Nucleus accumbens (tissue), 56 donors: ENCODE measurements around the gene TNPO3.
"Not testable (repeated sequence)": the region's sequence is repeated elsewhere in the genome, so short reads cannot be mapped to it uniquely, and the experiment has no call there.

Experiments
- DNase-seq, 56 donors: peaks; one replicate each; lab custom pipeline; 2025; lab: John Stamatoyannopoulos, UW

The TNPO3 gene

DNA sequence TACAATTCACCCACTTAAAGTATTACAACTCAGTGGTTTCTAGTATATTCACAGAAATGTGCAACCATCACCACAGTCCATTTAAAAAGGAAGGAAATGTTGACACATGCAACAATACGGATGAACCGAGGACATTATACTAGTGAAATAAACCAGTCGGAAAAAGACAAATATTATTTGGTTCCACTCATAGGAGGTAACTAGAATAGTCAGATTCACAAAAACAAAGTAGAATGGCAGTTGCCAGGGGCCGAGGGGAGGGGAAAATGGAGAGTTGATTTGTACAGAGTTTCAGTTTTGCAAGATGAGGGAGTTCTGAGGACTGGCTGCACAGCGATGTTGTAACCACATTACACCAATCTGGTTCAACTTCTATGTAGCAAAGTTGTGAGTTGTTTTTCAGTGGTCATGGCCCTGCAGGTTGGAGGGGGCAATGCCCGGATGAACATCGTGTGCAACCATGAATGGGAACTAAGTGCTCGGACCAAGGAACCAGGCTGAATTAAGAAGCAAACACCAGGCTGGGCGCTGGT, 17.6 kb upstream of the TNPO3 start:
- DNase-seq: no peak

- no peak for DNase-seq
These were observed 14.1 kb upstream of the TNPO3 start for GRCh38 chr7:129069021-129069420.

DNA sequence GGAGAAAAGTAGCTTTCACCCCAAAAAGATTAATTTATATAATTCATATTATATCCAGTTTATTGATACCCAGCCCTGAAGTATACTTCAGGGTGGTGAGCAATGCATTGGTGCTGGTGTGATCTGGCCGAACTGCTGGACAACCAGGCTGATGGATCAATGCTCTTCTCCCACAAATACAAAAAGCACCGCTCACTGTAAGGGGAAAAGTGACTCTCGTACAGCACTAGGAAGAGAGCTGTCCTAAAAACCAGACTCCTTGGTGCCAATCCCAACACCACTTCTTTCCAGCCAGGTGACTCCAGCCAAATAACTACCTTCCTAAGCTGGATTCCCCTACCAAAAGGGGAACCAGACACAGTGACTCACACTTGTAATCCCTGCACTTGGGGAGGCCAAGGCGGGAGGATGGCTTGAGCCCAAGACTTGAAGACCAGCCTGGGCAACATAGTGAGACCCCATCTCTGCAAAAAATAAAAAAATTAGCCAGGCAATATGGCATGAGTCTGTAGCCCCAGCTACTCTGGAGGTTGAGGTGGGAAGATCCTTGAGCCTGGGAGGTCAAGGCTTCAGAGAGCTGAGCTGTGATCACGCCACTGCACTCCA, 13.1 kb upstream of the TNPO3 start:
- no peak for DNase-seq

GRCh38 chr7:129067132-129067561, 12.2 kb upstream of the TNPO3 start:
- DNase-seq: not testable (repeated sequence)

GRCh38 chr7:129066290-129067131, 11.6 kb upstream of the TNPO3 start:
- no peak for DNase-seq

DNA sequence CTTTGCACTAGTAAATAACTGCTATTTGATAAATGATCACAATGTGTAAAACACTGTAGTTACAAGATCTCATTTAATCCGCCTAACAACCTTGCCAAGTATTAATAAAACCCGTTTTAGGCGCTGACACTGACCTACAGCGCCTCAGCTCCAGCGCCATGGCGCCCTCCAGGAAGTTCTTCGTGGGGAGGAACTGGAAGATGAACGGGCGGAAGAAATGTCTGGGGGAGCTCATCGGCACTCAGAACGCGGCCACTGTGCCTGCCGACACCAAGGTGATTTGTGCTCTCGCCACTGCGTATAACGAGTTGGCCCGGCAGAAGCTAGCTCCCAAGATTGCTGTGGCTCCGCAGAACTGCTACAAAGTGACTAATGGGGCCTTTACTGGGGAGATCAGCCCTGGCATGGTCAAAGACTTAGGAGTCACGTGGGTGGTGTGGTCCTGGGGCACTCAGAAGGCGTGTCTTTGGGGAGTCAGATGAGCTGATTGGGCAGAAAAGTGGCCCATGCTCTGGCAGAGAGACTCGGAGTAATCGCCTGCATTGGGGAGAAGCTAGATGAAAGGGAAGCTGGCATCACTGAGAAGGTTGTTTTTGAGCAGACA, 1.1 kb upstream of the TNPO3 start:
- peak in 1 of 56 donors; percentile 13 for DNase-seq

GRCh38 chr7:129055294-129055816, 444 bp upstream of the TNPO3 start:
- no peak for DNase-seq

- peak in 1 of 56 donors; percentile 44 for DNase-seq
These were observed 923 bp downstream of the TNPO3 start for GRCh38 chr7:129053938-129054437.

DNA sequence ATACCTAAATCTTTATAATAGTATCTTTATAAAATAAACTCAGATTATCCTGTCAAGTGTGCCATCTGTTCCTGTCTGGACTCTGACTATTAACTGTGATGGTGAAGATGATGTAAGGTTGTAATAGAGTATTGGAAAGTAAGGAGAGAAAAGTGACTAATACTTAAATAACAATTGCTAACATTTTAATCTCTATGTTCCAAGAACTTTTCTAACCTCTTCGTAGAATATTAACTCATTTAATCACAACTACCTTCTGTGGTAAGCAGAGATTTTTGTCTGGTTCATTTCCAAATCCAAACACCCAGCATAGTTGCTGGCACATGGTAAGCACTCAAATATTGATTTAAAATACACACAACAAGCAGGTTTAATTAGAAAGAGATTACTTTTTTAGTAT, 2.5 kb downstream of the TNPO3 start:
- no peak for DNase-seq

GRCh38 chr7:129051459-129051858, 3.5 kb downstream of the TNPO3 start:
- DNase-seq: not testable (repeated sequence)

DNA sequence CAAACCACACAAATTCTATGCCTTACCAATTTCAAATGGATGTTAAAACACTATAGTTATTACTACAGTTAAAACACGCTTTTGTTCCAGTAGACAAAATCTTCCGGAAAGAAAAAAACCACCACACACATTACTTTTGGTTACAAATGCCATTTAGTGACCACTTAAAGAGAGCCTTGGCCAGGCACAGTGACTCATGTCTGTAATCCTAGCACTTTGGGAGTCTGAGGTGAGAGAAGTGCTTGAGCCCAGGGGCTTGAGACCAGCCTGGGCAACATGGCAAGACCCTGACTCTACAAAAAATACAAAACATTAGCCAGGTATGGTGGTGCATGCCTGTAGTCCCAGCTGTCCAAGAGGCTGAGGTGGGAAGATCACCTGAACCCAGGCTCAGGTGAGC, 7.2 kb downstream of the TNPO3 start:
- no peak for DNase-seq

- no peak for DNase-seq
These were observed 9.2 kb downstream of the TNPO3 start for GRCh38 chr7:129045682-129046081.

DNA sequence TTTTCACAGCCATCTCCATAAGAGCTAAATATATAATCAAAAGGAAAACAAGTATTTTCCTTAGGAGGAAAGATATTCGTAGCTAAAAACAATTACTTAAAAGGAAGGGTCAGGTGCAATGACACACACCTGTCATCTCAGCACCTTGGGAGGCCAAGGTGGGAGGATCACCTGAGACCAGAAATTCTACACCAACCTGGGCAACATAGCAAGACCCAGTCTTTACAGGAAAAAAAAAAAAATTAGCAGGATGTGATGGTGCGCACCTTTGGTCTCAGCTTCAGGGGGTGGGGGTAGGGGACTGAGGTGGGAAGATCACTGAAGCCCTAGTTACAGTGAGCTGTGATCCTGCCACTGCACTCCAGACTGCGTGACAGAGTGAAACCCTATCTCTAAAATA, 11.9 kb downstream of the TNPO3 start:
- no peak for DNase-seq

DNA sequence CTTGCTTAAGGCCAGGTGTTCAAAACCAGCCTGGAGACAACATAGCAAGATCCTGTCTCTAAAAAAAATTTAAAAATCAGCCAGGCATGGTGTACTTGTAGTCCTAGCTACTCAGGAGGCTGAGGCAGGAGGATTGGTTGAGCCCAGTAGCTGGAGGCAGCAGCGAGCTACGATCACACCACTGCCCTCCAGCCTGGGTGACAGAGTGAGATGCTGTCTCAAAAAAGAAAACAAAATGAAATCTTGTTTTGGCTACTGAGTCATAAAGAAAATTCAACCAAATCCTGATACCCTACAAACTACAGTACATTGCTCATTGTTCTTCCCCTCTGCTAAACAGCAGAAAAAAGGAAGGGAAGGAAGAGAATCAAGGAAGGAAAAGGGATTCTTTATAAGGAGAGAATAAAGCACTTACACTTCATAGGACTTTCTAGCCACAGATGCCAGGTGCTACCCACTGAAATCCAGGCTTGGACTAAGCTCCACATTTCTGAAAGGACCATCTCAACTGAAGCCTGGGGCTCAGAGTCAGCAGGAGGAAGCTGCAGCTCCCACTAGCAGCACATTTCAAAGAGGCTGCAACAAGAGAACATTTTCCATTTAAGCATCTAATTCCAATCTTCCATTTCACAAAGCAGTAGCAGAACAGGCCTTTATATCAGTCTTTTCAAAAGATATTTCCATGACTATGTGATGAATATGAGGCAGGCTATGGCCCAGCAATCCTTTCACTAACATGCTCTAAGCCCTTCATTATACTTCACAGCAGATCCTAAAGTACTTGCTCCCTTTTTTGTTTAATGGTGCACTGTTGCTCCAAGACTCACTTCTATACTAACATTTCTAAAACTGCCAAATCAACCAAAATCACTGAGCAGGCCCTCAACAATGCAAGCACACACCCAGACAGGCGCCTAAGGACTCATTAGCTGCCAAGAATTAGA, 13.5 kb downstream of the TNPO3 start:
- DNase-seq: no peak

GRCh38 chr7:129038468-129038867, 16.4 kb downstream of the TNPO3 start:
- DNase-seq: not testable (repeated sequence)

DNA sequence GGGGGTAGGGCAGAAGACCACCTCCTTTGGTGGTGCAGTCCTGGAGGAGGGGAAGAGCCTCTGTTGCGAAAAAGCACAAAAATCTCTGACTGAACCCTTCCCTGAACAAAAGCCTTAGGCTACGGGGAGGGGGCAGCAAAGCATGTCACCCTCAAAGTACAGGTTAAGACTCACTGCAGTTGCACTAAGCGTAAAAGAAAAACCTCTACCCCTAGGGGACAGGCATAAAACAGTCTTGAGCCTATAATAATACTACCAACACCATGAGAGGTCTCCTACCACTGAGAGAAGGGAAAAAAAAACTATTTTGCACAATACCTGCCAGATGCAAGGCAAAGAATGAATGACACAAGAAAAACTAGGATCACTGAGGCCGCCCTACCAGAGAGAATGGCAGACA, 17.3 kb downstream of the TNPO3 start:
- no peak for DNase-seq

DNA sequence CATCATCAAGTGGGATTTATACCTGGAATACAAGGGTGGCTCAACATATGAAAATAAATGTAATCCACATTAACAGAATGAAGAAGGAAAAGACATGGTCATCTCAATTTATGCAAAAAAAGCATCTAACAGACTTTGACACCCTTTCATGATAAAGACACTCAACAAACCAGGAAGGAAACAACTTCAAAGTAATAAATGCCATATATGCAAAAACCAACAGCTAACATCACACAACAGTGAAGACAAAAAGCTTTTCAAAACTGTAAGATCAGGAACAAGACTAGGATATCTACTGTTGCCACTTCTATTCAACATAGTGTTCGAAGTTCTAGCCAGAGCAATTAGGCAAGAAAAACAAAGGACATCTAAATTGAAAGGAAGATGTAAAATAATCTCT, 22.9 kb downstream of the TNPO3 start:
- DNase-seq: no peak

DNA sequence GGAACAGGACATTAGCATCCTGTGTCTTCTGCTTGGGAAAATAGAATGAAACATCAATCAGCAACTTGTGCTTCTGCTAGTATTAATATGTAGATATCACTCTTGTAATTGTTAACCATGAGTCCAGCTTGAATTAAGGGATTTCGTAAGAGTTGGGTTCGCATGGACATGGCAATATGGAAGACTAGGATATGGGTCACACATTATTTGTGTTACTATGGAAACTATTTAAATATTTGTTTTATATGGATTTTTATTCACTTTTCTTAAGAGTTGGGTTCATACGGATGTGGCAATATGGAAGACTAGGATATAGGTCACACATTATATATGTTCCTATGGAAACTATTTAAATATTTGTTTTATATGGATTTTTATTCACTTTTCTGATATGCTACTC, 24.5 kb downstream of the TNPO3 start:
- DNase-seq: no peak

DNA sequence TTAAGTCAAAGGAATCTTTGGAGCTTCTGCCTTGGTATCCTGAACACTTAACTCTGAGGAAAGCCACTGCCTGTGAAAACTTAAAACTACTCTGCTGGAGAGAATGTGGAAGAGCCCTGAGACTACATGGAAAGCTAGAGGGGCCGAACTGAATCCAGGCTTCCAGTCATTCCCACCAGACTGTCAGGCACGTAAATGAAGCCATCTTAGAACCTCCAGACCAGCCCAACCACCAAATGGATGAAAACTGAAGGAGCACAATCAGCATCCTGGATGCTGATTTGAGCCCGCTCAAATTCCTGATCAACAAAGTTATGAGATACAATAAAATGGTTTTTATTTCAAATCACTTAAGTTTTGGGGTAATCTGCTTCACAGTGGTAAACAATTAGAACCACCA, 30.8 kb downstream of the TNPO3 start:
- DNase-seq: no peak

DNA sequence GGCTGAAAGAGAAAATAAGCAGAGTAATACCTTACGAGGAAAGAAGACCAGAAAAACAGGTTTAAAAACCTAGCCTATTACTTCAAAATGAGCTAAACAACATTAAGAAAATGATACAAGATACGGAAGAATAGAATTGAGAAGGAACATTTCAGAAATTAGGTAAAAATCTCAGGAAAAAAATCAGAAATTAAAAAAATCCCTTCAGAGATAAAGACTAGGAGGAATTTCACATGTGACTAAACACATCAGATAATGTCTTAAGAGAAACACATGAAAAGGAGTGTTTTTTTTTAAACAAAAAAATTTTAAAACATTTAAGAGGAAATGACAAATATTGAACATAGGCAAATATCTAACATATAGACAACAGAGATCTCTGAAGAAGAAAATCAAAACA, 33.3 kb downstream of the TNPO3 start:
- no peak for DNase-seq
